SK-N-SH treated with all-trans-retinoic acid at 6 μM for 48 hours (cell line): ENCODE data around the gene THSD4.

Experiments used
- ATAC-seq: fragments of 200-7000 bp; cut with Tn5 transposase; 3 replicates; pipeline ENCODE4 v1.9.1; 2020; ENCODE audit warnings: mild to moderate bottlenecking, moderate library complexity
- ARNTL ChIP-seq: fragments of 450-650 bp; formaldehyde crosslinking; IDR thresholded peaks from 2 replicates; pipeline ENCODE4 v1.5.0; 2020; ENCODE audit warnings: low read depth, mild to moderate bottlenecking, moderate library complexity, borderline replicate concordance
- BACH2 ChIP-seq: fragments of 250-450 bp; sonication (Bioruptor Pico); IDR thresholded peaks from 2 replicates; pipeline ENCODE4 v1.9.0; 2021; ENCODE audit warnings: mild to moderate bottlenecking, borderline replicate concordance
- GLIS3 ChIP-seq: fragments of 250-450 bp; sonication (Bioruptor Pico); IDR thresholded peaks from 2 replicates; pipeline ENCODE4 v1.5.0; 2020; ENCODE audit warnings: mild to moderate bottlenecking, moderate library complexity
- ISL1 ChIP-seq: fragments of 250-450 bp; sonication (Bioruptor Pico); IDR thresholded peaks from 2 replicates; pipeline ENCODE4 v2.1.2; 2022; ENCODE audit warnings: mild to moderate bottlenecking, moderate library complexity
- OSR1 ChIP-seq: fragments of 250-450 bp; sonication (Bioruptor Pico); IDR thresholded peaks from 2 replicates; pipeline ENCODE4 v1.8.0; 2022; ENCODE audit warnings: moderate library complexity, mild to moderate bottlenecking, inconsistent platforms
- PPARA ChIP-seq: fragments of 250-450 bp; sonication (Bioruptor Pico); IDR thresholded peaks from 2 replicates; pipeline ENCODE4 v1.5.0; 2020; ENCODE audit warnings: mild to moderate bottlenecking, borderline replicate concordance
- RARB ChIP-seq: fragments of 250-450 bp; sonication (Bioruptor Pico); IDR thresholded peaks from 2 replicates; pipeline ENCODE4 v1.8.0; 2021; ENCODE audit warnings: mild to moderate bottlenecking, moderate library complexity
- SNAI2 ChIP-seq: fragments of 250-450 bp; sonication (Bioruptor Pico); IDR thresholded peaks from 2 replicates; pipeline ENCODE4 v1.5.0; 2020; ENCODE audit warnings: mild to moderate bottlenecking, moderate library complexity
- TCF4 ChIP-seq: fragments of 250-450 bp; sonication (Bioruptor Pico); IDR thresholded peaks from 2 replicates; pipeline ENCODE4 v1.8.0; 2021; ENCODE audit warnings: mild to moderate bottlenecking, moderate library complexity, borderline replicate concordance
- TOX ChIP-seq: fragments of 250-450 bp; sonication (Bioruptor Pico); IDR thresholded peaks from 2 replicates; pipeline ENCODE4 v1.8.0; 2021; ENCODE audit warnings: mild to moderate bottlenecking, moderate library complexity, borderline replicate concordance
- ZC3H10 ChIP-seq: fragments of 250-450 bp; sonication (Bioruptor Pico); IDR thresholded peaks from 2 replicates; pipeline ENCODE4 v1.5.1; 2021; ENCODE audit warnings: mild to moderate bottlenecking, moderate library complexity
- ZFP3 ChIP-seq: fragments of 250-450 bp; sonication (Bioruptor Pico); IDR thresholded peaks from 2 replicates; pipeline ENCODE4 v1.5.0; 2020; ENCODE audit warnings: mild to moderate bottlenecking, moderate library complexity
- ZFP30 ChIP-seq: fragments of 450-650 bp; formaldehyde crosslinking; IDR thresholded peaks from 2 replicates; pipeline ENCODE4 v1.5.0; 2022; ENCODE audit warnings: mild to moderate bottlenecking, moderate library complexity
- ZNF565 ChIP-seq: fragments of 450-650 bp; formaldehyde crosslinking; conservative IDR thresholded peaks from 2 replicates; pipeline ENCODE4 v1.5.0; 2020; ENCODE audit warnings: low read depth, mild to moderate bottlenecking, moderate library complexity
- ZNF8 ChIP-seq: fragments of 450-650 bp; formaldehyde crosslinking; IDR thresholded peaks from 2 replicates; pipeline ENCODE4 v1.5.0; 2020; ENCODE audit warnings: mild to moderate bottlenecking, moderate library complexity
- TF ChIP-seq, protein P1 (sequence below): fragments of 250-450 bp; sonication (Bioruptor Pico); IDR thresholded peaks from 2 replicates; pipeline ENCODE4 v1.5.0; 2020; ENCODE audit warnings: mild to moderate bottlenecking, moderate library complexity
- TF ChIP-seq, protein P2 (sequence below): fragments of 250-450 bp; sonication (Bioruptor Pico); IDR thresholded peaks from 2 replicates; pipeline ENCODE4 v1.8.0; 2021; ENCODE audit warnings: low read depth, mild to moderate bottlenecking, moderate library complexity, borderline replicate concordance
- TF ChIP-seq, protein P3 (sequence below): fragments of 250-450 bp; sonication (Bioruptor Pico); IDR thresholded peaks from 2 replicates; pipeline ENCODE4 v1.8.0; 2020; ENCODE audit warnings: mild to moderate bottlenecking, moderate library complexity, borderline replicate concordance
- TF ChIP-seq, protein P4 (sequence below): fragments of 250-450 bp; sonication (Bioruptor Pico); IDR thresholded peaks from 2 replicates; pipeline ENCODE4 v1.5.1; 2021; ENCODE audit warnings: mild to moderate bottlenecking, moderate library complexity

THSD4 gene

DNA sequence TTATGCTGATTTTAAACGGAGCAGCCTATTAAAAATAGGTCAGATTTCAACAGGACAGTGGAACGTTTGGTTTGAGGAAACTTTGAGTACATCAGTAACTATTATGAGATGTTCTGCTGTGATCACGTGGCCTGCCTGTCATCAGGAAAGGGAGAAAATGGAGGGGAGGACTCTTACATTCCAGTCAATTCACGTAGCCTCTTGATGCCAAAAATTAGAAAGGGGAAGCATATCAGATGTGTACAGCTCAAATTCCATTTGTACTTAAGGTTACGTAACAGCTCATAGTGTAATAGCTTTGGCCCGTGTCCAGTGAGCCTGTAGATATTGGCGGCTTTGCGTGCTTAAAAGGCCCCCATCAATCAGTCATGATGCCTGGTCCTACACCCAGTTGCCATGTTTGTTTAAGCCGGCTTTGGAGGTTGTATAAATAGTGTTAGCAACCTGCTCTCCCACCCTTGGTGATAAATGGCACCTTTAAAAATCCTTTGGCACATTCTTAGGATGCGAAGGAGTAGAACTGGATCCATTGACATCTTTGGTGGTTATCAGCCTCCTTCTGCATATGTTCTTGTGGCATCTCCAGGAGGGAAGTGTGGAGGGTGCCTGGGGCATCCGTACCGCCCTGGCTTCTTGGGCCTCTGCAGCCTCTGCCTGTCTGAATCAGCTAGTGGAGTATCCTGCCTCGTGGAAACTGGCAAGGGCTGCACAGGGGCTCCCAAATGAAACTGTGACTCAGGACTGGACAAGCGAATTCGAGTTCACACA, 163.9 kb downstream of the THSD4 start (continued):
- TF ChIP-seq, protein P1, sequence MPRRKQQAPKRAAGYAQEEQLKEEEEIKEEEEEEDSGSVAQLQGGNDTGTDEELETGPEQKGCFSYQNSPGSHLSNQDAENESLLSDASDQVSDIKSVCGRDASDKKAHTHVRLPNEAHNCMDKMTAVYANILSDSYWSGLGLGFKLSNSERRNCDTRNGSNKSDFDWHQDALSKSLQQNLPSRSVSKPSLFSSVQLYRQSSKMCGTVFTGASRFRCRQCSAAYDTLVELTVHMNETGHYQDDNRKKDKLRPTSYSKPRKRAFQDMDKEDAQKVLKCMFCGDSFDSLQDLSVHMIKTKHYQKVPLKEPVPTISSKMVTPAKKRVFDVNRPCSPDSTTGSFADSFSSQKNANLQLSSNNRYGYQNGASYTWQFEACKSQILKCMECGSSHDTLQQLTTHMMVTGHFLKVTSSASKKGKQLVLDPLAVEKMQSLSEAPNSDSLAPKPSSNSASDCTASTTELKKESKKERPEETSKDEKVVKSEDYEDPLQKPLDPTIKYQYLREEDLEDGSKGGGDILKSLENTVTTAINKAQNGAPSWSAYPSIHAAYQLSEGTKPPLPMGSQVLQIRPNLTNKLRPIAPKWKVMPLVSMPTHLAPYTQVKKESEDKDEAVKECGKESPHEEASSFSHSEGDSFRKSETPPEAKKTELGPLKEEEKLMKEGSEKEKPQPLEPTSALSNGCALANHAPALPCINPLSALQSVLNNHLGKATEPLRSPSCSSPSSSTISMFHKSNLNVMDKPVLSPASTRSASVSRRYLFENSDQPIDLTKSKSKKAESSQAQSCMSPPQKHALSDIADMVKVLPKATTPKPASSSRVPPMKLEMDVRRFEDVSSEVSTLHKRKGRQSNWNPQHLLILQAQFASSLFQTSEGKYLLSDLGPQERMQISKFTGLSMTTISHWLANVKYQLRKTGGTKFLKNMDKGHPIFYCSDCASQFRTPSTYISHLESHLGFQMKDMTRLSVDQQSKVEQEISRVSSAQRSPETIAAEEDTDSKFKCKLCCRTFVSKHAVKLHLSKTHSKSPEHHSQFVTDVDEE (CRISPR knock-in tag): no peak
- TF ChIP-seq OSR1: no peak

DNA sequence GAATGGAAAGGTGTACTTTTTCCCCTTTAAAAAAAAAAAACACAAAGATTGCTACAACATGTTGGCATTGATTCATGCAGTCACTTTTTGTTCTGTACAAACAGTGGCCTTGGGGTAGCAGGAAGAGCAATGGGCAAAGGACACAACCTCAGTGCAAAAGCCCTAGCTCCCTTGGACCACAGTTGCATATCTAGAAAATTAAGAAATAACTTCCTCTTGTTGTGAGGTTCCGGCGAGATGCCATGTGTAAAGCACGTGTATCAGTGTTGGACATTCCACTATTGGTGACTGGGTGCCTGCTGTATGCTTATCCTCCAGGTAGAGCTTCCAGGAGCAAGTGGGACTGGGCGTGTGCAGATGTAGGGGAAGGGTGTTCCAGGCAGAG, 164.5 kb downstream of the THSD4 start:
- no peak for ATAC-seq
- TF ChIP-seq ARNTL: no peak
- no peak for TF ChIP-seq TOX (CRISPR knock-in tag)
- no peak for TF ChIP-seq ZFP3 (CRISPR knock-in tag)
- TF ChIP-seq ZC3H10 (CRISPR knock-in tag): no peak
- TF ChIP-seq, protein P2, sequence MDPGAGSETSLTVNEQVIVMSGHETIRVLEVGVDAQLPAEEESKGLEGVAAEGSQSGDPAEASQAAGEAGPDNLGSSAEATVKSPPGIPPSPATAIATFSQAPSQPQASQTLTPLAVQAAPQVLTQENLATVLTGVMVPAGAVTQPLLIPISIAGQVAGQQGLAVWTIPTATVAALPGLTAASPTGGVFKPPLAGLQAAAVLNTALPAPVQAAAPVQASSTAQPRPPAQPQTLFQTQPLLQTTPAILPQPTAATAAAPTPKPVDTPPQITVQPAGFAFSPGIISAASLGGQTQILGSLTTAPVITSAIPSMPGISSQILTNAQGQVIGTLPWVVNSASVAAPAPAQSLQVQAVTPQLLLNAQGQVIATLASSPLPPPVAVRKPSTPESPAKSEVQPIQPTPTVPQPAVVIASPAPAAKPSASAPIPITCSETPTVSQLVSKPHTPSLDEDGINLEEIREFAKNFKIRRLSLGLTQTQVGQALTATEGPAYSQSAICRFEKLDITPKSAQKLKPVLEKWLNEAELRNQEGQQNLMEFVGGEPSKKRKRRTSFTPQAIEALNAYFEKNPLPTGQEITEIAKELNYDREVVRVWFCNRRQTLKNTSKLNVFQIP (CRISPR knock-in tag): no peak
- TF ChIP-seq RARB (CRISPR knock-in tag): no peak
- TF ChIP-seq, protein P3, sequence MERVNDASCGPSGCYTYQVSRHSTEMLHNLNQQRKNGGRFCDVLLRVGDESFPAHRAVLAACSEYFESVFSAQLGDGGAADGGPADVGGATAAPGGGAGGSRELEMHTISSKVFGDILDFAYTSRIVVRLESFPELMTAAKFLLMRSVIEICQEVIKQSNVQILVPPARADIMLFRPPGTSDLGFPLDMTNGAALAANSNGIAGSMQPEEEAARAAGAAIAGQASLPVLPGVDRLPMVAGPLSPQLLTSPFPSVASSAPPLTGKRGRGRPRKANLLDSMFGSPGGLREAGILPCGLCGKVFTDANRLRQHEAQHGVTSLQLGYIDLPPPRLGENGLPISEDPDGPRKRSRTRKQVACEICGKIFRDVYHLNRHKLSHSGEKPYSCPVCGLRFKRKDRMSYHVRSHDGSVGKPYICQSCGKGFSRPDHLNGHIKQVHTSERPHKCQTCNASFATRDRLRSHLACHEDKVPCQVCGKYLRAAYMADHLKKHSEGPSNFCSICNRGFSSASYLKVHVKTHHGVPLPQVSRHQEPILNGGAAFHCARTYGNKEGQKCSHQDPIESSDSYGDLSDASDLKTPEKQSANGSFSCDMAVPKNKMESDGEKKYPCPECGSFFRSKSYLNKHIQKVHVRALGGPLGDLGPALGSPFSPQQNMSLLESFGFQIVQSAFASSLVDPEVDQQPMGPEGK (CRISPR knock-in tag): no peak
- no peak for TF ChIP-seq TCF4 (CRISPR knock-in tag)
- TF ChIP-seq, protein P4, sequence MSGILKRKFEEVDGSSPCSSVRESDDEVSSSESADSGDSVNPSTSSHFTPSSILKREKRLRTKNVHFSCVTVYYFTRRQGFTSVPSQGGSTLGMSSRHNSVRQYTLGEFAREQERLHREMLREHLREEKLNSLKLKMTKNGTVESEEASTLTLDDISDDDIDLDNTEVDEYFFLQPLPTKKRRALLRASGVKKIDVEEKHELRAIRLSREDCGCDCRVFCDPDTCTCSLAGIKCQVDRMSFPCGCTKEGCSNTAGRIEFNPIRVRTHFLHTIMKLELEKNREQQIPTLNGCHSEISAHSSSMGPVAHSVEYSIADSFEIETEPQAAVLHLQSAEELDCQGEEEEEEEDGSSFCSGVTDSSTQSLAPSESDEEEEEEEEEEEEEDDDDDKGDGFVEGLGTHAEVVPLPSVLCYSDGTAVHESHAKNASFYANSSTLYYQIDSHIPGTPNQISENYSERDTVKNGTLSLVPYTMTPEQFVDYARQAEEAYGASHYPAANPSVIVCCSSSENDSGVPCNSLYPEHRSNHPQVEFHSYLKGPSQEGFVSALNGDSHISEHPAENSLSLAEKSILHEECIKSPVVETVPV (CRISPR knock-in tag): no peak
- no peak for TF ChIP-seq BACH2 (CRISPR knock-in tag)
- TF ChIP-seq, protein P1 (CRISPR knock-in tag): no peak
- no peak for TF ChIP-seq ZFP30
- TF ChIP-seq, all 23 proteins: peak for 0

DNA sequence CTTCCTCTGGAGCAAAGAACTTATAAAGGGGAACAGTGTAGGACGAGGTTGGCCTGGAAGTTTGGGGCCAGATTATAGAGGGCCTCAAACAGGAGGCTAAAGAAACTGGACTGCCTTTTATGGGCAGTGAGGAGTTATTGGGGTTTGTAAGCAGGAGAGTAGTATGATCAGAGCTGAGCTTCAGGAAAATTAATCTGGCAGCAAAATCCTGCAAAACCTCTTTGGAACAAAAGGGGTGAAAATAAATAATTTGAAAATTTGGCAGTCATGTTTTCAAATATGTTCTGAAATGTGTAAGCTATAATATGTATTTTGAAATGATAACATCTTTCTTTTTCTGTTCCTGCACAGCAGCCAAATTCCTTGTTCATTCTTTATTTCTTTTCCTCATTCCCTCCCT, 164.9 kb downstream of the THSD4 start:
- no peak for ATAC-seq
- TF ChIP-seq SNAI2 (CRISPR knock-in tag) (no peak), ZNF565 (no peak), PPARA (CRISPR knock-in tag) (no peak), GLIS3 (CRISPR knock-in tag) (no peak), ISL1 (CRISPR knock-in tag) (no peak), ZNF8 (CRISPR knock-in tag) (no peak), OSR1 (no peak), ARNTL (no peak)
- TF ChIP-seq, protein P2 (CRISPR knock-in tag): no peak
- TF ChIP-seq, protein P3 (CRISPR knock-in tag): no peak
